Fibroblast of peridontal ligament (primary cell): Measurements from ENCODE around the gene LRRC1.

ENCODE experiments used
- DNase-seq: peaks from one replicate; pipeline ENCODE4 v3.0.0-alpha.2; 2010; ENCODE audit errors: extremely low read depth

LRRC1 gene

GRCh38 chr6:53887316-53887715 lies 92.5 kb downstream of the LRRC1 start:
- no peak for DNase-seq

DNA sequence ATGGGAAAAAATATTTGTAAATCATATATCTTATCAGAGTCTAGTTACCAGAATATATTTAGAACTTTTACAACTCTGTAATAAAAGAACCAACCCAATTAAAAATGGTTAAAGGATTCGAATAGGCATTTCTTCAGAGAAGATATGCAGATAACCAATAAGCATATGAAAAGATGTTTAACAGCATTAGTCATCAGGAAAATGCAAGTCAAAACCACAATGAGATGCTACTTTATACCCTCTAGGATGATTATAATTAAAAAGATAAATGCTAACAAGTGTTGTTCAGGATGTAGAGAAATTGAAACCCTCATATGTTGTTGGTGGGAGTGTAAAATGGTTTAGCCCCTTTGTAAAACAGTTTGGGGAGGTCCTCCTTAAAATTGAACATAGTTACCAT lies 94.1 kb downstream of the LRRC1 start:
- peak; percentile 52 for DNase-seq

- peak; percentile 15 for DNase-seq
Observed at GRCh38 chr6:53889365-53889764, 94.6 kb downstream of the LRRC1 start.

DNA sequence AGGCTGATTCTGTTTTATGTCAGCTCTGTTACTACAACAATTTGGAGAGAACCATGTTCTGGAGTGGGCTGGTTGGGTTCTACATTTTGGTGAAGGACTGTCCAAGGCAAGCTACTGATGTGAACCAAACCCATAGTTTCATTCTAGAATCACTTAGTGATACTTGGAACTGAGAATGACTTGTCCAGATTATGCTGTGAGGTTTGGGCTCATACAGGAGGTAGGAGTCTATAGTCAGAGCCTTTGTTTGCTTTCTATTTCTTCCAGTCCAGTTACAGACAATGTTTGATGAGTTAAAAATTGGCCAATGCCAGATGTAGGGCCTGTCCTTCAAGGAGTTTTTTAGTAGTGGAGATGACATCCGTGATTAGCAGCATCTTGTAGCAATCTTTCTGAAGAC lies 97.9 kb downstream of the LRRC1 start:
- no peak for DNase-seq

DNA sequence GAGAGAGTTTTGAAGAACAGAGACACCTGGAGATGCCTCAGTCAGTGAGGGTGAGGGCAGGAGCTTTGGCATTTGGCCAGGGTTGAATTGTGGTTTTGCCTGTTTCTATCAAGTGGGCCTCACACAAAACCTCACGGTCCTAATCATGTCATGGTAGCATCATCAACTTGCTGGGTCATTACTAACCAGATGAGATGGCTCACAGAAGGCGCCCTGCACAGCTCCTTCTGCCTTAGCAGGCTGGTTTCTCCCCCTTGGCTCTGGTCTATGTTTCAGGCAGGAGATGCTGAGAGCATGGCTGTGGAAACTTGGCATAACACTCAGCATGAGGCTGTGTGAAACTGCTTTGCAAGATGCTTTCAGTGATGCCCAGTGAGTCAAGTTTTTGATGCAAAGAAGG lies 99.3 kb downstream of the LRRC1 start:
- peak; percentile 41 for DNase-seq

- DNase-seq: no peak
Observed at GRCh38 chr6:53896196-53896595, 101.4 kb downstream of the LRRC1 start.

DNA sequence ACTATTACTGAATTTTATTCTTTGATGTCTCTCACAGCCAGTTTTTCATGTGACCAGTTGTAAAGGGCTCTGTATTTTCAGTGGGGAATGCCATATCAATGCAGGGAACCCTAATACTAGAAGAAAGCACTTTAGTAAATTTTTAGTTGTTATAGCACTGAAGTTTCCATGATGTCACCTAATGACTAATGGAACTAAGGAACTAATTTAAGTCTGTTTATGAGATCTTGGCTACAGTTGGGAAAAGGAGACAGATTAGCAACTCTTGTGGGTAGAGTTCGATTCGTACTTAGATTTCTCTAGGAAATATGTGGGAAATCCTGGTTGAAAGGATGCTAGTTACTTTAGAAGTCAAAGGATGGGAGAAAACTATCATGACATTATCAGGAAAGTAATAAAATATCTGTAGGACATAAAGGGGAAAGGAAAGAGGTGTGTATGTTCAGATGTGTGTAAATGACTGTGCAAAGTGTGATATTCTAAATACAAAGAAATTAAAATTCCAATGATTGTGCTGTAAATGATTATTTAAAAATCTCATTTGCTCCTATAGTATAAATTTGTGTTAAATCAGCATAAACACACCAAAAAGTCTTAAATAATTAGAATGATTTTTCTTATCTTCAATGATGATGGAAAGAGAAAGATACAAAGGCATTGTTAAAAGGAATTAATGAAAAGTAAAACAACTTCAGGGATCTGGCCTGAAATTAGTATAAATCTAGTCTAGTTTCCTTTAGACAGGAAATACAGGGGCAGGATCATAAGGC lies 103.4 kb downstream of the LRRC1 start:
- DNase-seq: peak; percentile 31

GRCh38 chr6:53899512-53899911 lies 104.7 kb downstream of the LRRC1 start:
- DNase-seq: no peak

- DNase-seq: no peak
Observed at GRCh38 chr6:53903357-53903756, 108.6 kb downstream of the LRRC1 start.

- DNase-seq: no peak
Observed at GRCh38 chr6:53906103-53906502, 111.3 kb downstream of the LRRC1 start.

DNA sequence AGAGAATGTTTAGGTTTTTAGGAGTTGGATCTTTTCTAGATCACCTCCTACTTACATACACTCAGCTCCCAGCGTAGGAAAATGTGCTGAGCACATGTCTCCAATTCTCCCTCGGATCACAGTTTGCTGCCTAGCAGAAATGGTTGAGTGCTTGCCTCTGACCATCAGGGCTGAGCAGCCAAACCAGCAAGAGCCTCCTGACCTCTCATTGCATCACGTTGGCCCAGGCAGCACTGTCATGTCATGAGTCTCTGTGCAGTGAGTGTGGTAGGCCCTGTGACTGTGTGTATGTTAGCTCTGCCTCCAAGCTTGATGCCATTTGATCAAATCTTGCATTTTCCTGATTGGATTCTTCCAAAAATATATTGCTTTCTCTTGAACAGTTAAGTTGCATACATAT lies 112.0 kb downstream of the LRRC1 start:
- peak; percentile 67 for DNase-seq

DNA sequence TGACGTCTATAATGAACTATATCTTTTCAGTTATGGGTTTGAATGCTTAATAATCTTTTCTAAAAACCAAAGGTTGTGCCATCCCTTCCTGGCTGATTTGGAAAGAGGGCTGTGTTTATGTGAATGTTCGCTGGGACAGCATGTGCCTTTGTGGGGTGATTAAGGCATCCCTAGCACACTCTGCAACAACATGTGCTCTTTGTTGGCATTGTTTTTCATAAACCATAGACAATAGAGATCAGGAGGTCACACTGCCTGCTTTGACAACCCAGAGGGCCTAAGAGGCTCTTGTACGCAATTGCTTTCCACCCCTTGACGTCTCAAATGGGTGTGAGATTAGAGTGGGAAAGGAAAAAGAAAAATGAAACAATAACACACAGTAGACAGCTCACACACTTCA lies 116.0 kb downstream of the LRRC1 start:
- no peak for DNase-seq

DNA sequence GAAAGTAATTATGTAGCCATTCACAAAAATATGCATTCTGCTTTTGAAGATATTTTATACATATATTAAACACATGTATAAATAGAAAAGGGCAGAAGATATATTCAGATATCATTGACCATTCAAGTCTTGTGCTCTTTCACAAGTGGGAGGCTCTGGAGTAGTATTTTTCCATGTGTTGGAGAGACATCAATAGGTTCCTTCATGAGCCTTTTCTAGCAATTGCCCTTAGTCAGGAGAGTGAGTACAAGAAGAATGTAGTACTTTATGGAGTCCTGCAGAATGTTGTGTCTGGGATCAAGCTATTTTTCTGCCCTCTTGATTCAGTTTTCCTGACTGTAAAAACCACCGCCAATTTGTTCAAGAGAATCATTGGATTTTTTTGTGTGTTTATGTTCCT lies 117.9 kb downstream of the LRRC1 start:
- DNase-seq: no peak

DNA sequence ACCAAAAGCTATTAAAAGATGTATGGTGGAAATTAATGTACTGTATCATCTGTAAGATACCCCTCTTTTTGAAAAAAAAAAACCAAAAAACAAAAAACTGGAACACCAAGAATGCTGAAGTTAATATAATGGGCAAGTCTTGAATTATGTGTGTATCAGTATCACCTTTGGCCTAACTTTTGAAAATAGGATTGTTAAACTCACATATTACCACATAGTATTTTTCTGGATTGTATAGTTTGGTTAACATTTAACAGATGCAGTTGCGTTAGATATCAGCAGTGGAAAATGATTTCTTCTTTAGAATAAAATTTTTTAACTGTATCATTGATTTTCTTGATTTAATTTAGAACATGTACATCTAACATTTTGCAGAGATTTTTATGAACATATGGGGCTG lies 118.5 kb downstream of the LRRC1 start:
- no peak for DNase-seq

GRCh38 chr6:53915026-53915691 lies 120.4 kb downstream of the LRRC1 start:
- no peak for DNase-seq

- peak; percentile 14 for DNase-seq
Observed at GRCh38 chr6:53916804-53917463, 122.1 kb downstream of the LRRC1 start.

DNA sequence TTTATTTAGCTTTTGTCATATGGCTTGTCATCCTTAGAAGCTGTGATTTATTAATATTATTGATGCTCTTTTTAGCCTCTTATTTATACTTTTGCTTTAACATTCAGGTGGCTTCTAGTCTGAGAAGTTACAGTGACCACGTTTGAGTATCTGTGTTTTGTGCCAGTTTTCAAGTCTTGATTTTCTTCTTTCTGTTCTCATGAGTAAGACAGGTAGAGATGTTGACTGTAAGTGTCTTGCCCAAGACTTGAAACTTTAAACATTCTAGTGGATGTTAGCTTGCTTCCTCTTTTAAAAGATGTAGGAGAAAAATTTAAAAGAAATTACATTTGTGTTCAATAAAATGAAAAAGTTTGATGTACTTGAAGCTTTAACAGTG lies 122.6 kb downstream of the LRRC1 start:
- DNase-seq: no peak

DNA sequence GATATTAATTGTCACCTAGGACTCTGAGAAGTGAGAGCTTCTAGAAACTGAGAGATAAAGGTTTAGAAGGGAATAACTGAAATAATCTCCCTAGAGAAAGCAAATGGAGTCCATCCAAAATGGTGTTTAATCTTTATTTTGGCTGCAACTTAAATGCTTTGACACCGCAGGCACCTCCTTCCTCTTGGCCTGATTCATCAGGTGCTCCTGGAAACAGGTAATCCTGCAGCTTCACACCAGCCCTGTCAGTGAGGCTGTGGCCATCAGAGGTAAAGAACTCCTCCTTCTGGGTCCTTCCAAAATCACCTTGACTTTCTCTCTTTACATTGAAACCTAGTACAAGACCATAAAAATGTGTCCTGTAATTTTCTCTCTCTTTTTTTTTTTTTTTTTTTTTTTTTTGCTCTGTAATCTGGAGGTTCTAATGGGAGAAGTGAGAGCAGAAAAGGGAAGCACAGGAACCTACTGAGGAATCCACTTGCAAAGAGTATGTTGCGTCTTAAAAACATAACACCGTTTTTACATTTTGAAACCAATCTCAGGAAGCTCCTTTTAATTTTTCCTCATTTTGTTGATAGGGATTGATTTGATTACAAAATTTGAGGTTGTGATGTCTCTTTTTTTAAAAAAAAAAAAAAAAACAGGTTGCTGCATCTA lies 124.2 kb downstream of the LRRC1 start:
- no peak for DNase-seq

- no peak for DNase-seq
Observed at GRCh38 chr6:53919881-53920360, 125.1 kb downstream of the LRRC1 start.

DNA sequence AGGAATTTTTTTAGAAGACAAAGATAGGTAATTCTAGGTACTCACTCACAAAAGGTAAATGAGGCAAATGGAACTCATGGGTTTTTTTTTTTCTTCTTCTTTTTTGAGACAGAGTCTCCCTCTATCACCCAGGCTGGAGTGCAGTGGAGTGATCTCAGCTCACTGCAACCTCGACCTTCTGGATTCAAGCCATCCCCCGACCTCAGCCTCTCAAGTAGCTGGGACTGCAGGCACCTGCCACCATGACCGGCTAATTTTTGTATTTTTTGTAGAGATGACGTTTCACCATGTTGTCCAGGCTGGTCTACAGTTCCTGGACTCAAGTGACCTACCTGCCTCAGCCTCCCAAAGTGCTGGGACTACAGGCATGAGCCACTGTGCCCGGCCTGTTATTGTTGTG lies 126.1 kb downstream of the LRRC1 start:
- no peak for DNase-seq

DNA sequence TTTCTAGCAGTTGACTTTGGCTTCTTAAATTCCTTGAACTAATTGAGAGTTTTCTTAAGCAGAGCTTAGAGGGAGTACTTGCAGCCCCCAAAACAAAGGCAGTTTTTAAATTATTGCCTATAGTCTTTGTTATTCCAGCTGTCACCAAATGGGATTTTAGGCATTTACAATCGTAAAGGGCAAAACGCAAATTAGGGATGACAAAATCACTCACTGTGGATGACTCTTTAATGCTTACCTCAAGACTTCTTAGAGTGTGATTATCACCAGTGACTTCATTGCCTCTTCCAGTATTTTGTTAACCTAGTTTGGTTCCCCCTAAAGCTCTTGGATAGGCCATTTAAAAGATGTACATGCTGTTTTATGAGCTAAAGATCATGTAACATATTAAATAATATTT lies 126.8 kb downstream of the LRRC1 start:
- DNase-seq: no peak

GRCh38 chr6:53922539-53922981 lies 127.8 kb downstream of the LRRC1 start:
- no peak for DNase-seq
